HEK293 (cell line): Measurements from ENCODE around the gene COL17A1.

Experiments
- CTCF ChIA-PET: fragments of 350-600 bp; formaldehyde crosslinking; extraction: SDS; loops from one replicate; lab custom pipeline; 2021; ENCODE audit warnings: antibody characterized with exemption; lab: Yijun Ruan, JAX
- POLR2A ChIA-PET: fragments of 300-600 bp; formaldehyde crosslinking; extraction: SDS; loops from one replicate; lab custom pipeline; 2020; ENCODE audit warnings: antibody characterized with exemption, inconsistent platforms; lab: Yijun Ruan, JAX
- H3K27ac ChIP-seq: fragments of 200-500 bp; sonication (Bioruptor generic); 2 replicates; pipeline ENCODE4 v1.5.1; 2014; ENCODE audit warnings: low read depth, low read length, control low read depth, inconsistent platforms; ENCODE audit errors: extremely low read depth
- H3K36me3 ChIP-seq, 2 experiments: fragments of 200-500 bp in 1 of 2; sonication (Bioruptor generic) in 1 of 2; 1 replicate in 1 of 2; 2 replicates in 1 of 2; pipeline ENCODE4 v1.5.1; 2014 to 2017; ENCODE audit warnings: inconsistent platforms in 2 of 2, low read length in 2 of 2; ENCODE audit not compliant: control insufficient read depth in 2 of 2, insufficient read depth in 1 of 2
- H3K4me1 ChIP-seq: fragments of 200-500 bp; sonication (Bioruptor generic); 2 replicates; pipeline ENCODE4 v1.5.1; 2014; ENCODE audit warnings: mild to moderate bottlenecking, low read length, inconsistent platforms; ENCODE audit not compliant: control insufficient read depth, insufficient read depth
- H3K4me3 ChIP-seq: 2 replicates; pipeline ENCODE4 v1.5.1; 2011; ENCODE audit warnings: low read depth, mild to moderate bottlenecking, control low read depth, low read length, moderate library complexity
- H3K9me3 ChIP-seq: fragments of 200-500 bp; sonication (Bioruptor generic); 2 replicates; pipeline ENCODE4 v1.5.1; 2014; ENCODE audit warnings: low read depth, low read length, inconsistent platforms; ENCODE audit not compliant: control insufficient read depth, insufficient read depth
- KLF17 ChIP-seq: fragments of 450-650 bp; formaldehyde crosslinking; IDR thresholded peaks from 2 replicates; pipeline ENCODE4 v1.5.1; 2016; ENCODE audit warnings: missing biosample characterization, missing genetic modification characterization
- KLF8 ChIP-seq: fragments of 450-650 bp; formaldehyde crosslinking; IDR thresholded peaks from 2 replicates; pipeline ENCODE4 v1.5.1; 2016; ENCODE audit warnings: missing biosample characterization, missing genetic modification characterization
- KLF9 ChIP-seq: fragments of 450-650 bp; formaldehyde crosslinking; IDR thresholded peaks from 2 replicates; pipeline ENCODE4 v1.5.1; 2016; ENCODE audit warnings: missing biosample characterization, missing genetic modification characterization, low read depth
- OSR2 ChIP-seq: fragments of 450-650 bp; formaldehyde crosslinking; IDR thresholded peaks from 2 replicates; pipeline ENCODE4 v1.5.1; 2016; ENCODE audit warnings: missing biosample characterization, missing genetic modification characterization
- PATZ1 ChIP-seq: fragments of 450-650 bp; formaldehyde crosslinking; IDR thresholded peaks from 2 replicates; pipeline ENCODE4 v1.5.1; 2016; ENCODE audit warnings: missing biosample characterization, missing genetic modification characterization
- PRDM1 ChIP-seq: fragments of 450-650 bp; formaldehyde crosslinking; IDR thresholded peaks from 2 replicates; pipeline ENCODE4; 2016; ENCODE audit warnings: missing biosample characterization, missing genetic modification characterization
- SP7 ChIP-seq: fragments of 450-650 bp; formaldehyde crosslinking; IDR thresholded peaks from 2 replicates; pipeline ENCODE4 v1.5.1; 2016; ENCODE audit warnings: missing biosample characterization, missing genetic modification characterization
- ZBTB1 ChIP-seq: fragments of 450-650 bp; formaldehyde crosslinking; IDR thresholded peaks from 2 replicates; pipeline ENCODE4 v1.5.1; 2016; ENCODE audit warnings: missing biosample characterization, missing genetic modification characterization
- ZBTB20 ChIP-seq: fragments of 450-650 bp; formaldehyde crosslinking; IDR thresholded peaks from 2 replicates; pipeline ENCODE4 v1.5.1; 2016; ENCODE audit warnings: missing biosample characterization, missing genetic modification characterization
- ZIC2 ChIP-seq: fragments of 450-650 bp; formaldehyde crosslinking; IDR thresholded peaks from 2 replicates; pipeline ENCODE4 v1.5.1; 2016; ENCODE audit warnings: missing biosample characterization, missing genetic modification characterization
- ZNF10 ChIP-seq: fragments of 450-650 bp; formaldehyde crosslinking; IDR thresholded peaks from 2 replicates; pipeline ENCODE4 v1.5.1; 2017; ENCODE audit warnings: missing biosample characterization, missing genetic modification characterization
- ZNF132 ChIP-seq: fragments of 450-650 bp; formaldehyde crosslinking; IDR thresholded peaks from 2 replicates; pipeline ENCODE4 v1.5.1; 2017; ENCODE audit warnings: missing biosample characterization, missing genetic modification characterization, borderline replicate concordance
- ZNF184 ChIP-seq: fragments of 450-650 bp; IDR thresholded peaks from 2 replicates; pipeline ENCODE4 v1.5.1; 2018; ENCODE audit warnings: missing biosample characterization, mild to moderate bottlenecking, missing genetic modification characterization
- ZNF324 ChIP-seq: fragments of 450-650 bp; formaldehyde crosslinking; IDR thresholded peaks from 2 replicates; pipeline ENCODE4 v1.5.1; 2016; ENCODE audit warnings: missing biosample characterization, missing genetic modification characterization
- ZNF341 ChIP-seq: fragments of 450-650 bp; formaldehyde crosslinking; IDR thresholded peaks from 2 replicates; pipeline ENCODE4; 2016; ENCODE audit warnings: low read depth, missing biosample characterization, missing genetic modification characterization
- ZNF433 ChIP-seq: fragments of 450-650 bp; formaldehyde crosslinking; IDR thresholded peaks from 2 replicates; pipeline ENCODE4 v1.5.1; 2016; ENCODE audit warnings: missing biosample characterization, missing genetic modification characterization, low read depth
- ZNF544 ChIP-seq: fragments of 450-650 bp; formaldehyde crosslinking; IDR thresholded peaks from 2 replicates; pipeline ENCODE4 v1.5.0; 2017; ENCODE audit warnings: missing biosample characterization, missing genetic modification characterization
- ZNF580 ChIP-seq: fragments of 450-650 bp; formaldehyde crosslinking; IDR thresholded peaks from 2 replicates; pipeline ENCODE4 v1.5.1; 2016; ENCODE audit warnings: missing biosample characterization, missing genetic modification characterization
- ZNF692 ChIP-seq: fragments of 450-650 bp; formaldehyde crosslinking; IDR thresholded peaks from 2 replicates; pipeline ENCODE4 v1.5.1; 2016; ENCODE audit warnings: missing biosample characterization, missing genetic modification characterization
- ZNF704 ChIP-seq: fragments of 450-650 bp; formaldehyde crosslinking; IDR thresholded peaks from 2 replicates; pipeline ENCODE4 v1.5.1; 2016; ENCODE audit warnings: missing biosample characterization, missing genetic modification characterization
- ZNF777 ChIP-seq: fragments of 450-650 bp; formaldehyde crosslinking; IDR thresholded peaks from 2 replicates; pipeline ENCODE4 v1.5.1; 2017; ENCODE audit warnings: missing biosample characterization, missing genetic modification characterization, borderline replicate concordance
- ZNF785 ChIP-seq: fragments of 450-650 bp; formaldehyde crosslinking; IDR thresholded peaks from 2 replicates; pipeline ENCODE4 v1.5.1; 2016; ENCODE audit warnings: missing biosample characterization, missing genetic modification characterization
- ZNF837 ChIP-seq: fragments of 450-650 bp; formaldehyde crosslinking; IDR thresholded peaks from 2 replicates; pipeline ENCODE4 v1.5.1; 2016; ENCODE audit warnings: missing biosample characterization, missing genetic modification characterization
- ZSCAN23 ChIP-seq: fragments of 450-650 bp; formaldehyde crosslinking; IDR thresholded peaks from 2 replicates; pipeline ENCODE4 v1.5.1; 2016; ENCODE audit warnings: missing biosample characterization, missing genetic modification characterization
- ZXDB ChIP-seq: fragments of 450-650 bp; formaldehyde crosslinking; IDR thresholded peaks from 2 replicates; pipeline ENCODE4 v1.5.1; 2016; ENCODE audit warnings: missing biosample characterization, missing genetic modification characterization

The COL17A1 gene

GRCh38 chr10:104121485-104122224, 36.0 kb upstream of the COL17A1 start, which contains the start of gene SFR1 (continued):
- peak; percentile 62 for TF ChIP-seq KLF9 (tag by site-specific recombination)
- peak; percentile 42; the same call in 1 of the 2 replicates for TF ChIP-seq ZNF777 (tag by site-specific recombination)
- peak; percentile 76 for TF ChIP-seq SP7 (tag by site-specific recombination)
- TF ChIP-seq KLF17 (tag by site-specific recombination): peak; percentile 62
- TF ChIP-seq OSR2 (tag by site-specific recombination): peak; percentile 97
- 0 out of 2 replicates have a peak, but pooled peaks have one; percentile 20 for TF ChIP-seq ZSCAN23 (tag by site-specific recombination)
- no peak for TF ChIP-seq ZBTB1 (tag by site-specific recombination)
- TF ChIP-seq ZNF184 (tag by site-specific recombination): no peak
- TF ChIP-seq ZNF324 (tag by site-specific recombination): peak; percentile 73; the same call in 1 of the 2 replicates
- TF ChIP-seq ZIC2 (tag by site-specific recombination): peak; percentile 92
- TF ChIP-seq ZNF837: no peak
- no peak for TF ChIP-seq ZNF785 (tag by site-specific recombination)
- no peak for TF ChIP-seq ZNF544 (tag by site-specific recombination)
- no peak for TF ChIP-seq ZNF580
- peak; percentile 92 for TF ChIP-seq ZNF341 (tag by site-specific recombination)
- no peak for TF ChIP-seq ZNF704 (tag by site-specific recombination)
- TF ChIP-seq PRDM1: peak; percentile 6; the same call in 1 of the 2 replicates
- TF ChIP-seq ZNF433 (tag by site-specific recombination): no peak
- peak; percentile 81 for TF ChIP-seq KLF8 (tag by site-specific recombination)
- TF ChIP-seq ZNF10: peak; percentile 9
- TF ChIP-seq ZNF692 (tag by site-specific recombination): peak; percentile 76
- TF ChIP-seq, all 188 proteins: peak for 55

GRCh38 chr10:104120903-104121484, 35.3 kb upstream of the COL17A1 start:
- POLR2A ChIA-PET: interaction anchor here (0.6 to 2.2 kb wide), 19 partner anchors 11 to 339 kb away, joined by 3 to 8 read pairs (median 4); partner anchors contain the start of gene CFAP43
- peak overlapping the region; percentile 92 for H3K27ac ChIP-seq
- CTCF ChIA-PET: interaction anchor here (0.6 to 2.2 kb wide), 17 partner anchors 8 to 540 kb away, joined by 3 to 10 read pairs (median 3); no protein-coding TSS in a partner anchor
- peak; percentile 35 for TF ChIP-seq OSR2 (tag by site-specific recombination)
- peak; percentile 95 for TF ChIP-seq ZXDB (tag by site-specific recombination)
- peak; percentile 98 for TF ChIP-seq ZBTB20 (tag by site-specific recombination)
- TF ChIP-seq ZNF132 (tag by site-specific recombination): no peak
- TF ChIP-seq PATZ1: peak; percentile 78

More at GRCh38 chr10:104120903-104121484, 35.3 kb upstream of the COL17A1 start:
- peak overlapping the region; percentile 56 for H3K4me3 ChIP-seq
- peaks cover 4% of the 10 kb centered on the region for H3K4me1 ChIP-seq
- H3K9me3 ChIP-seq: no peaks in the 10 kb centered on the region
- peaks cover 3 to 5% of the 10 kb centered on the region in 2 experiments; a peak in 2 of 3 replicates for H3K36me3 ChIP-seq
